GM18873 (cell line): ENCODE measurements around the gene PRKCA.

Source experiments
- ATAC-seq: cut with Tn5 transposase; IDR thresholded peaks from one replicate; pipeline ENCODE4 v1.9.1; 2021; ENCODE audit warnings: mild to moderate bottlenecking, moderate library complexity, moderate number of reproducible peaks; ENCODE audit not compliant: unreplicated experiment, low FRiP score

PRKCA gene

DNA sequence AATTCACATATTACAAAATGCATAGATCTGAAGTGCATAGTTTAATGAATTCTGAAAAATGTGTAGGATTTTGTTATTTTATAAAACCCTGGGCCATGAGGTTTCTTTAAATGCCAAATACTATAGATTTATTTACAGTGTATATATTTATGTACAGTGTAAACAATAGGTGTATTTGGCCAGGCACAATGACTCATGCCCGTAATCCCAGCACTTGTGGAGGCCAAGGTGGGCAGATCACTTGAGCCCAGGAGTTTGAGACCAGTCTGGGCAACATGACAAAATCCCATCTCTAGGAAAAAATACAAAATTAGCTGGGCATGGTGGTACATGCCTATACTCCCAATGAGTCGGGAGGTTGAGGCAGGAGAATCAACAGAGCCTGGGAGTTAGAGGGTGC lies 249.4 kb downstream of the PRKCA start:
- ATAC-seq = no peak

DNA sequence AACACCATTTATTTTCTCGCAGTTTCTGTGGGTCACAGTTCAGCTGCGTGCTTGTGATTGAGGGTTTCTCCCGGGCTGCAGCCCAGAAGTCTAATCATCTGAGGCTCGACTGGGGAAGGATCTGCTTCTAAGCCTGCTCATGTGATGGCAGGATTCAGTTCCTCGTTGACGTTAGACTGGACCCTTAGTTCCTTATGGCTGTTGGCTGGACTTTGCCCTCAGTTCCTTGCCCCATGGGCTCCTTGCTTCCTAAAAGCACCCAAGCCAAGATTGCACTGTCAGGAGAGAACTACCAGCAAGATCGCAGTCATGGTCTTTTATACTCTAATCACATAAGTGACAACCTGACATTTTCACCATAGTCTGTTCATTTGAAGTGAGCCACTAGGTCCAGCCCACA lies 250.0 kb downstream of the PRKCA start:
- ATAC-seq = no peak

- ATAC-seq = no peak
Measured at GRCh38 chr17:66555605-66556004, 253.2 kb downstream of the PRKCA start.

GRCh38 chr17:66557200-66557599 lies 254.8 kb downstream of the PRKCA start:
- ATAC-seq = no peak

DNA sequence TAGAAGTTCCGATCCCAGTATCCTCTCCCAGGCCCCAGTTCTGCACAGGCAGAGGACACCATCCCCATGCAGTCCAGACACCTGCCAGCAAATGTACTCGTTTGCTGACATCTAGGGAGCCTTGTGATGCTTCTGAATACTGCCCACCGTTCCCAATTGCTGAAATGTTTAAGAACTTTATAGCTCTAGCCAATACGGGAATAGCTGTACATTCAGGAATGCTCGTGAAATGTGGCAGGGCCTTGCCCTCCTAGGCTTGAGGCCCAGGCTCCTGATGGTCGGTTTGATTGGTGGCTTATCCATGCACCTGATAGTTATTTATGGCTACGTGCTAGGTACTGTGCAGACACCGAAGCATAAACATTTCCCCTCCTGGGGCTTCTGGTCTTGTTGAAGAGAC lies 255.5 kb downstream of the PRKCA start:
- ATAC-seq = no peak

GRCh38 chr17:66560691-66561090 lies 258.3 kb downstream of the PRKCA start:
- no peak for ATAC-seq

DNA sequence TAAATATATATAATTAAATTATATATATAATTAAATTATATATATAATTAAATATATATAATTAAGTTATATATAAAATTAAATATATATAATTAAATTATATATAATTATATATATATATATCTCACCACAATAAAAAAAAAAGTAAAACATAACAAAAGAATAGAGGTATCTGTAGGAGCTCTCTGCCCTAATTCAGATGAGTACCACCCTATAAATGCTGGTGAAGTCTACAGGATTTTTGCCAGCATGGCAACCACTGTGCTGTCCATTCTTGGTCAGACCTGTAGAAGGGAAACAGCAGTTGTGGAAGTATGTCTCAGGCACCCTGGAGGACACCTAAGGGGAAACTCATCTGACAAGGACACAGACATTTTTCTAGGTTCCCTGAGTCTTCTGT lies 259.7 kb downstream of the PRKCA start:
- ATAC-seq = no peak

DNA sequence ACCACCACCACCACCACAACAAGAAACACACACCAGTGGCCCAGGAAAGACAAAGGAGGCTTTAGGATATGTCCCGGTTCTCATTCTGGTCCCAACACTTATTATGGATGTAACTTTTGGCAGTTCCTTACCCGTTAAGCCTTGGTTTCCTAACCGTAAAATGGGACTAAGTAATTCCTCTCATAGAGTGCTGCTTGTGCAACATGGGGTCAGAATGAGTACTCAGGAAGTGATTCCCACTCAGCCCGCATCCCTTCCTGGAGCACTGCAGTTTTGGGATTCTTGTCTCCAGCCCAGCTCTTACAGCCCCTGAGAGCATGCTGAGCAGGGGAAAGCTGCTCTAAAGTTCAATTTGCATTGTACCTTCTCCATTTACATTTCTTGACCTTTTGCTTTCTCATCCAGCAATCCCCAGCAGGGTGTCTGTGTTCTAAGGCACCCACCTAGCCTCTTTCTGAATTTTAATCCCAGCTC lies 262.6 kb downstream of the PRKCA start:
- no peak for ATAC-seq

GRCh38 chr17:66567234-66568170 lies 265.1 kb downstream of the PRKCA start:
- ATAC-seq = peak; percentile 60

- no peak for ATAC-seq
Measured at GRCh38 chr17:66569572-66569971, 267.2 kb downstream of the PRKCA start.

- no peak for ATAC-seq
Measured at GRCh38 chr17:66570447-66571195, 268.2 kb downstream of the PRKCA start.

DNA sequence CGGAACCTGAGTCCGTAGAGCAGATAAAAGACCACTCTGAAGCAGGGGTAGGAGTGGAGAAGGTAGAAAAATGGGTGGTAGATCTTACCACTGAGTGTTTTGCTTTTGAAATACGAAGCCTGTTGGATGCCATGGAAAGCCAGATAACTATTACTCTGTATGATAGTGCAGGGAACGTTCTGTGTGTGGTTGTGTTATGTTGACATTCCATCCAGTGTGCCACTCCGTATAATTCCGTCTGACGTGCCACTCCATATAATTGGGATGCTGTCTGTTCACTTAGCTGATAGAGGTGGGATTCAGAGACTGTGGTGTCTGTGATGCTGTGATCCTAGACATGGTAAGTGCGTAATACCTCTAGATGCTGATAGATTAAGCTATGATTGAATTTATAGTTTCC lies 269.3 kb downstream of the PRKCA start:
- no peak for ATAC-seq

GRCh38 chr17:66573078-66573477 lies 270.7 kb downstream of the PRKCA start:
- ATAC-seq = no peak

- no peak for ATAC-seq
Measured at GRCh38 chr17:66574123-66574522, 271.7 kb downstream of the PRKCA start.

GRCh38 chr17:66576473-66576872 lies 274.1 kb downstream of the PRKCA start:
- ATAC-seq = no peak

DNA sequence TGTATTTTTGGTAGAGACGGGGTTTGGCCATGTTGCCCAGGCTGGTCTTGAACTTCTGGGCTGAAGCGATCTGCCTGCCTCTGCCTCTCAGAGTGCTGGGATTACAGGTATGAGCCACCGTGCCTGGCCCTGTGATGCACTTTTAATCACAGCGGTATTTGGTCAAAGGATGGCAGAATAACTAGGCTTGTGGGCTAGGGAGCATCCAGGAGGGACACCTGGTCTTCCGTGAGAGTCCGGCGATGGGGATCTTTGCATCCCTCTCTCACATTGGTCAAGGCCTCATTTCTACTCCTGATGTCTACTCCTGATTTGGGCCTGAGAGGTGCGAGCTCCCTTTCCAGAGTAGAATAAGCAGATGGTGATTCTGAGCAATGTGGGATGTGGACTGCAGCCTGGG lies 274.6 kb downstream of the PRKCA start:
- ATAC-seq = no peak

DNA sequence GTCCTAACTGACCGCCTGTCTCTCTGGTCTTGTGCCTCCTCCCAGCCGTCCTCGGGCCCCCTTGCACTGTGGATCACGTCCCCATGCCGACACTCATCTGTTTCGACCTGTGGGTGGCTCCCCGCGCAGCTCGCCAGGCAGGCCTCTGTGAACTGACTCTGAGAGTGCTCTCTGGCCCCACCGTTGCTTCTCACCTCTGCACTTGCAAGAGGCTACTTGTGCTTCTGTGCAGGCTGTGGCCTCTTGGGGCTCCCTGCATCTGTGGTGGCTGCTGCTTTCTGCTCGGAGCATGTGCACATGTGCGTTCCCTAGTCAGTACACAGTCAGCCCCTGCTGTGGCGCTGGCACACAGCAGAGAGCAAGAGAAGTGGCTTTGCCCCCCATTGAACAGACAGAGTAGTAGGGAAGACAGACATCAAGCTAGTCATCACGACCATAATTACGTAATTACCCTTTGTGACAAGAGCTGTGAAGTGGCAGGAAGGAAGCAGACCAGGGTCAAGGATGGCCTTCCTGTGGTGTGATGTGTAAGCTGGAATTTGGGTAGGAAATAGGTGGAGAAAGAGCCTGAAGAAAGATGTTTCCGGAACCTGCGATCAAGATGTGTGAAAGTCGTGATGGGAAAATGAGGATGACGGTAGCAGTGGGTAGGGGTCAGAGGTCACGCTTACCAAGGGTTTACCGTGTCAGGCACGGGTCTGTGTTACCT lies 276.5 kb downstream of the PRKCA start:
- no peak for ATAC-seq

DNA sequence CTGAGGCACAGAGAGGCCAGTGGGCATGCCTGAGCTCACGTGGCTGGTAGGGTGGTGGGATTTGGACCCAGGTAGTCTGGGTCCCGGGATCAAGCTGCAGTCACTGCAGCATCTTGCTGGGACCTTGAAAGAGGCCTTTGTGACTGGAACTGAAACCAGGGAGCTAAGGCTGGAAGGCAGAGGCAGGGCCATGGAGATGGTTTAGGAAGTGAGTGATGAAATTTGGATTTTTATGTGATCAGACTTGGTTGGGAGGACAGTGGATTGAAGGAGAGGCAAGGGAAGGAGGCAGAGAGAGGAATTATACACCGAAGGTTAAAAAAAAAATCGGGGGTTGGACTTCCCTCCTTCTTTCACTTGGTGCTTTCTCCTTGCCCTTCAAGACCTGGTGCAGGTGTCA lies 277.1 kb downstream of the PRKCA start:
- no peak for ATAC-seq

- no peak for ATAC-seq
Measured at GRCh38 chr17:66580184-66580955, 278.0 kb downstream of the PRKCA start.

DNA sequence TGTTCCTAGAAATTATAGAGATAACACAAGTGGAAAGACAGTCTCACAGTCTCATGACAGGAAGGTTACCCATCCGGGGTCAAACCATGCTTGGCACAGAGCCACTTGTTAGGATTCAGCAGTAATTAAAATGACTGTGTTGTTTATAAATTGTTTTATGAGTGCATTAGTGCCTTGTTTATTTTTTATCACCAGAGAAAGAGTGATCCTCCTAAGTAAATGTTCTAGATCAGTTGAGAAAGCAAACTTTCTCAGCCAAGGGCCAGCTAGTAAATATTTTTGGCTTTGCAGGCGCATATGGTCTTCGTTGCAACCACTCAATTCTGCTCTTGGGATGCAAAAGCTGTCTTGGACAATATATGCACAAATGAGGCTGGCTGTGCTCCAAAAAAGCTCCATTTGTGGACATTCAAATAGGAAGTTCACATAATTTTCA lies 278.6 kb downstream of the PRKCA start:
- ATAC-seq = no peak
